GM18907 (cell line): ENCODE data around the gene WWP2.
"Not testable (repeated sequence)": the region's sequence is repeated elsewhere in the genome, so short reads cannot be mapped to it uniquely, and the experiment has no call there.

Source experiments
- ATAC-seq: cut with Tn5 transposase; IDR thresholded peaks from one replicate; pipeline ENCODE4 v1.9.1; 2021; ENCODE audit warnings: mild to moderate bottlenecking, moderate library complexity; ENCODE audit not compliant: unreplicated experiment

Gene WWP2

DNA sequence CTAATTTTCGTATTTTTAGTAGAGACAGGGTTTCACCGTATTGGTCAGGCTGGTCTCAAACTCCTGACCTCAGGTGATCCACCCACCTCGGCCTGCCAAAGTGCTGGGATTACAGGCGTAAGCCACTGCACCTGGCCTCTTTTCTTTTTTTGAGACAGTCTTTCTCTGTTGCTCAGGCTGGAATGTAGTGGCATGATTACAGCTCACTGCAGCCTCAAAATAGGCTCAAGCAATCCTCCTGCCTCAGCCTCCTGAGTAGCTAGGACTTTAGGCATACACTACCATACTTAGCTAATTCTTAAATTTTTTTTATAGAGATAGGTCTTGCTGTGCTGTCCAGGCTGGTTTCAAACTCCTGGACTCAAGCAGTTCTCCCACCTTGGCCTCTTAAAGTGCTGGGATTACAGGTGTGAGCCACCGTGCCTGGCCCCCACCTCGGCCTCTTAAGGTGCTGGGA is 29.3 kb downstream of the WWP2 start:
- not testable (repeated sequence) for ATAC-seq

DNA sequence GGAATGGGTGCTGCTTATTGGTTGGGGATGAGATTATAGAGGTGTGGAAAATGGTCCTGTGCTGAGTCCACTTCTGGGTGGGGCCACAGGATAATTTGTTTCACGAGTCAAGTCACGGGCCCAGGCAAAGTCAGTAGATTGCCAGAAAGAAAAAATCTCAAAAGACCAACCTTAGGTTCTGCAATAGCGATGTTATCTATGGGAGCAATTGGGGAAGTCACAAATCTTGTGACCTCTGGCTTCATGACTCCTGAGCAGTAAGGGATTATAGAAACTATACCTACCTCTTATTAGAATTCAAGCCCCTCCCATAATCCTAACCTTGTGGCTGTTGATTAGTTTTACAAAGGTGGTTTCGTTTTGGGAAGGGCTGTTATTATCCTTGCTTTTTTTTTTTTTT is 31.4 kb downstream of the WWP2 start:
- ATAC-seq, result no peak

DNA sequence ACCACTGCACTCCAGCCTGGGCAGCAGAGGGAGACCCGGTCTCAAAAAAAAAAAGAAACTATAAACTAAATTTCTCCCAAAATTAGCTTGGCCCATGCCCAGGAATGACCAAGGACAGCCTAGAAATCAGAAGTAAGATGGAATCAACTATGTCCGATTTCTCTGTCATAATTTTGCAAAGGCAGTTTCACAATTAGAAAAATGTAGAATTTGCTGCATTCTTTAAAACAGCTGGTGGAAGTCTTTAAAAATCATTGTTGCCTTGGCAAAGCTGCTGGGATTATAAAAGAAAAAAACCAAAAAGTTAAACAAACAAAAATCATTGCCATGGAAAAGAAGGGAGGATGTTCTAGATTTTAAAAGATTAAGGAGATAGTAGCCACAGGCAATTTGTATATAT is 32.4 kb downstream of the WWP2 start:
- no peak for ATAC-seq

DNA sequence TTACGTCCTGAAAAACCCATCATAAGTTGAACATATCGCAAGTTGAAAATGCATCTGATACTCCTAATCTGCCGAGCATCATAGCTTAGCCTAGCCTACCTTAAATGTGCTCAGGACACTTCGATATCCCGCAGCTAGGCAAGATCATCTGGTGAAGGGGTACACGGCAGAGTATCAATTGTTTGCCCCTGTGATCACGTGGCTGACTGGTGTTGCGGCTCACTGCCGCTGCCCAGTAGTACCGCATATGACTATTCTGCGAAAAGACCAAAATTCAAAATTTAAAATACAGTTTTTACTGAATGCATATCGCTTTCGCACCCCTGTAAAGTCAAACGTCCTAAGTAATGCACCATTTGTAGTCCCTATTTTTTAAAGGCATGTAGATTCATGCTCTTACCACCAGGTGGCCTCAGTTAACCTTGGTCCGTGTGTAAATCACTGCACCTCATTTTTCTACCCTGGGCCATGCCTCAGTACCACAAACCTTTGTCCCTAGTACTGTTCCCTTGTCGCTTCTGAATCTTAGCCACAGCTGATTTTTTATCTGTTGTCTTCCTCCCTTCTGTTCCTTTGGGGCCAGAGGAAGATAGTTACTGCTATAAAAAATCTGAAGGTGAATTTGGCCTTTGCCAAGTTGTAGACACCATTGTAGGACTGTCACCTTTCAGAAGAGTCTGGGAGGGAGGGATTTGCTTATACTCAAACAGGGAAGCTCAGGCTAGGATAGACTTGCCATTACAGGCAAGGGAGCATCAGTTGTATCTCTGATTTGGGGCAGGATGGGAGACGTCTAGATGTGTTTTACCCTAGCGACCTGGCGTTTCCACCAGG is 34.4 kb downstream of the WWP2 start:
- no peak for ATAC-seq

DNA sequence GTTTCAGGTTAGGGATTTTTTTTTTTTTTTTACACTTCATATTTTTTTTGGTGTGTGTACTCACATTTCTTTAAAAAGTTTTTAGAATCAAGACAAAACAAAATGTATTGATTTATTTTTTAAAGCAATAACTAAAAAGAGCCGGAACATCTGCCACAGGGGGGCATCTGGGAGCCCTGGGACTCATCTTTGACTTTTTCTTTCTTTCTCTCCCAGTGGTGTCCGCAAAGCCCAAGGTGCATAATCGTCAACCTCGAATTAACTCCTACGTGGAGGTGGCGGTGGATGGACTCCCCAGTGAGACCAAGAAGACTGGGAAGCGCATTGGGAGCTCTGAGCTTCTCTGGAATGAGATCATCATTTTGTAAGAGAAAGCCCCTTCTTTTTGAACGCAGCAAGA is 36.3 kb downstream of the WWP2 start:
- no peak for ATAC-seq

DNA sequence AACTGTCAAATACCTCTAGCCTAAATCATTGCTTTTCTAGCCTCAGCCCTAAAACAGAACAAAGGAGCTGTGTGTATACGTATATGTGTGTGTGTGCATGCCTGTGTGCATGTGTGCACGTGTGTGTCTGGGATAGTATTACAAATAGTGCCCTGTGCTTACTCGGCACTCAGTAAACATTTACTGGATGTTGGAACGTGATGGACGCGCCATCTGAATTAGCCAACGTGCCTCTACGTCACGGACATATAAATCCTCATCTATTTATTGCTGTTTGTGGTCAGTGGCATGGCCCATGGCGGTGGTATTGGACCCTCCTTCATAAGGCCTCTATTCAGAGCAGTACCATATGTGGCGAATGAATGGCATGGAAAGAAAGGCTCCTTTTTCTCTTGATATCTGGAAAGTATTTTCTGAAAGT is 37.5 kb downstream of the WWP2 start:
- ATAC-seq, result no peak

DNA sequence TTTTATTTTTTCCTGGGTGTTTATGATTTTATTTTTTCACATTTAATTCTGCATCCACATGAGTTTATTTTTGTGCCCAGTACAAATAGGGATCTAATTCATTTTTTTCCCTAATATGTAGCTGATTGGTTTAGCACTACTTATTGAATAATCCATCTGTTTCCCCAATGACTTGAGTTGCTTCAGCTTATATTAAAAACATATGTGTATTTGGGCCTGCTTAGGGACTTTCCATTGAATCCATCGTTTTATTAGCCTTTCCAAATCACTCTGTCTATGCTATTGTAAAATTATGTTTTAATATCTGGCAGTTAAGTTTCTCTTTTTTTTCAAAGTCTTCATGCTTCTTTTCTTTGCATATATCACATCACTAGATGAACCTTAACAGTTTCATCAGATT is 42.2 kb downstream of the WWP2 start:
- ATAC-seq, result no peak

- ATAC-seq, result not testable (repeated sequence)
Measured at GRCh38 chr16:69806776-69807175, 44.6 kb downstream of the WWP2 start.

DNA sequence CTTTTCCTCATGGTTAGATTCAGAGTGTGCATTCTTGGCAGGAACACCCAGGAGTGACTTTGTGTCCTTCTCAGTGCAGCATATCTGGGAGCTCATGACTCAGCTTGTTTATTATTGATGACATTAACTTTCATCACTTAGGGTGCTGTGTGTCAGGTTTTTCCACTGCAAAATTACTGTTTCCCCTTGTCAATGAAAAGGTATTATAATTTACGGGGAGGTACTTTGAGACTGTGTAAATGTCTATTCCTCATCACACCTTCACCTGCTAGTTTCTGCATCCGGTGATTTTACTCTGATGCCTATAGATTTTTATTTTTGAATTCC is 50.5 kb downstream of the WWP2 start:
- ATAC-seq, result no peak

DNA sequence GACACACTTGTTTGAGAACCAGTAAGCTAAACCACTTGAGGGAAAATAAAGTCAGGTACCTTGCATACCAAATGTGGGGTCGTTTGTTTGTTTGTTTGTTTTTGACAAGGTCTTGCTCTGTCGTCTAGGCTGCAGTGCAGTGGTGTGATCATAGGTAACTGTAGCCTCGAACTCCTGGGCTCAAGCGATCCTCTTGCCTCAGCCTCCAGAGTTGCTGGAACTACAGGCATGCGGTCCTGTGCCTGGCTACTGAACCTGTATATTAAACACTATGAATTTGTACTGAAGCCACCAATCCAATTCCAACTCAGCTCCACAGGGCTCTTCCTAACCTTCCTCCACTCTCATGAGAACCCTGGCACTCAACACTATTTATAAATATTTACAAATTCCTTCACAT is 51.9 kb downstream of the WWP2 start:
- ATAC-seq, result no peak

GRCh38 chr16:69814561-69814960 is 52.4 kb downstream of the WWP2 start:
- ATAC-seq, result no peak

GRCh38 chr16:69815216-69815883 is 53.2 kb downstream of the WWP2 start:
- not testable (repeated sequence) for ATAC-seq

DNA sequence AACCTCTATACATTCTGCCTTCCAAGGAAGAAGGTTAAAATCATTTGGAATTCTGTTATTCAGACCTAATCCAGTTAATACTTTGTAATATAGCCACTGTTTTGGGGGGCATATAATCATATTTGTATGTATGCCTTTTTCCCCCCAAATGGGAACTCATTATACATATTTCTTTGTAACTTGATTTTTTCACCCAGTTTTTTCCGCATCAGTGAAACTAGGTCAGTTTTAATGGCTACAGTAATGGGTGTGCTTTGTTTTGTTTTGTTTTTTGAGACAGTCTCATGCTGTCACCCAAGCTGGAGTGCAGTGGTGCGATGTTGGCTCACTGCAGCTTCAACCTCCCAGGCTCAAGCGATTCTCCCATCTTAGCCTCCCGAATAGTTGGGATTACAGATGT is 54.9 kb downstream of the WWP2 start:
- no peak for ATAC-seq

DNA sequence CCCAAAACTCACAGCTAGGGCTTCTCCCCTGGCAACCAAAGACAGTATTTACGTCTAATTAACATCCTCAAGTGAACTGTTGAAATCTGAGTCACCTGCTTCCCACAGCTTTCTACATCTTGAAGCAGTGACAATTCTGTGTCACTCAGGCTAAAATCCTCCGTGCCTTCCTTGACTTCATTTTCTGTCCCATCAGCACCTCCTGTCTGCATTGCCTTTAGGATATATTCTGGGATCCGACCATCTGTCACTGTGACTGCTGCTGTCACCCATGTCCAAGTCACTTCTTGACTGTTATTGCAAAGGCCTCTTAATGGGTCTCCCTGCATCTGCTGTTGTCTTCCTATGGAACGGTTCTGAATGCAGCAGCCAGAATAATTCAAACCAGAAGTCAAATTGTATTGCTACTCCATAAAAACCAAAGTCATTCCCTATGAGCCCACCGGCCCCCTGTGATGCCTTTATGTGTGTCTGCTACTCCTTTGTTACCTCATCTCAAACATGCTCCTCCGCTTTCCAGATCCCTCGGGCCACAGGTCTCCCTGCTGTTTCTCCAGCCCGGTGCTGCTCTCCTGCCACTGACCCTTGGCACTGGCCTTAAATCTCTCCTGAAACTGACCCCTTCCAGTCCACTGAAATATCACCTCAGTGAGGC is 56.9 kb downstream of the WWP2 start:
- ATAC-seq, result no peak

GRCh38 chr16:69820926-69821541 is 58.9 kb downstream of the WWP2 start:
- ATAC-seq, result no peak

- no peak for ATAC-seq
Measured at GRCh38 chr16:69821844-69822173, 59.7 kb downstream of the WWP2 start.

DNA sequence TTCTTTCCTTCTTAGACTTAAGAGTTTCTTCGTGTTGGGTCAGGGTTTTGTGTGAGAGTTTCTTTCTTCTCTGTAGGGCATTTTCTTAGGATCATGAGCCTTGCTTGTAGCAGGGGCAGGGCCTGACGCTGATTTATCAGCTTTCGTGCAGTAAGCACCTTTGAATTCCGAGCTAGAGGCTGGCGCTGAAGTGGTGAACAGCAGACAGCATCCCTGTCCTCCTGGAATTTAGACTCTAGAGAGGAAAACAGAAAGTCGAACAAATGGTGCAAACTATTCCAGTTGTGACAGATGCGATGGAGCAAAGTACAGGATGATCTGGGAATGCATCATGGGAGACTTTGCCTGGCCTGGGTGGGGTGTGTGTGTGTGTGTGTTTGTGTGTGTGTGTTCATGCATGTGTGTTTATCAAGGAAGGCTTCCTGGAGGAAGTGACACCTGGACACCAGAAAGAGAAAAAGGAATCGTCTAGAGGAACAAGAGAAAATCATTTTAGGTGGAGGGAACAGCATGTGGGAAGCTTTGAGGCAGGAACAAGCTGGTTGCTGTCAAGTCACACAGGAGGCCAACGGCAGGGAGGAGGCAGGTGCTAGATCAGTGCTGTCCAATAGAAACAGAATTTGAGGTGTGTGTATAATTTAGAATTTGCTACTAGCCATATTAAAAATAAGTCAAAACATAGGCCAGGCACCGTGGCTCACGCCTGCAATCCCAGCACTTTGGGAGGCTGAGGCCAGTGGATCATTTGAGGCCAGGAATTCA is 60.2 kb downstream of the WWP2 start:
- no peak for ATAC-seq

DNA sequence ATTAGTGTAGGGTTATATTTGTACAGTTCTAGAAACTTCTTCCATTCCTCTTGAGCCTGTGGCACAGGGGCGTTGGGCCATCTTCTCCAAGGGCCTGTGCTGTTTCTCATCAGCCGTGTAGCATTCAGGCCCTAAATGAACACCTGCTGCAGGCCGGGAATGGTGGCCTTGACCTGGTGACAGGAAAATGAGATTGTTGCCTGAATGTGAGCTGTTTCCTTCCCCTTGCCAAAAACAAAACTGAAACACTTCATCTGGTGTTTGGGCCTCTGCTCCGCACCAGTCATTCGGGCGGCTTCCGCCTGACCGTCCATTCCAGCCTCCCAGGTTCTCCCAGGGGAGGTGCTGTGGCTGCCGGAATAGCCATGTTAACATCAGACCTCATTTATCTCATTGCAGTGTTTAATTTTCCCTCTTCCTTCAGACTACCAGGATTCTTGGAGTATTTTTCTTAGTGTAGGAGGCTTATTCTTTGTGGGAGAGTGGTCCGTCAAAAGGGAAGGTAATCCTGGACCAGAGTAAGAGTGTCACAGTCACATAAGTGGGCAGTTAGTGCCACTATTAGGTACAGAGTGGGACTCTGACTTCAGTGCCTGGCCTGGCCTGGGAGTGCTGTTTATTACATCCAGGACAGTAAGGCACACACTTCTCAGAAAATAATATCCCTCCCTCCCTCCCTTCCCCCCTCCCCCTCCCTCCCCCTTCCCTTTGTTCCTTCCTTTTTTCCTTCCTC is 61.9 kb downstream of the WWP2 start:
- ATAC-seq, result peak; percentile 85

DNA sequence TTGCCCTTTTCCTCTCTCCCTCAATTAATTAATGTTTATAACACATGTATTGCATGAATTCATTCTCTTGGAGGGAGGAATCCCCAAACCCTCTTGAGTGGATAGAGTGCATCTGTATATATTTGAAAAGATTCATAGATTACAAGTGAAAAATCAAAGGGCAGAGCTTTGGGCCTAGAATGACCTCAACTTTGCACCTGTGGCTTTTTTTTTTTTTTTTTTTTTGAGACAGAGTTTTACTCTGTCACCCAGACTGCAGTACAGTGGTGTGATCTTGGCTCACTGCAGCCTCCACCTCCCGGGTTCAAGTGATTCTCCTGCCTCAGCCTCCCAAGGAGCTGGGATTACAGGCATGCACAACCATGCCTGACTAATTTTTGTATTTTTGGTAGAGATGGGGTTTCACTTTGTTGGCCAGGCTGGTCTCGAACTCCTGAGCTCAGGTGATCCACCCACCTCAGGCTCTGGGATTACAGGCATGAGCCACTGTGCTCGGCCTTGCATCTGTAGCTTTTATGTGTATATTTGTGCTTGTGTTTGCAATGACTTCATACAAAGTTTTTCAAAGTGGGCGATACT is 62.5 kb downstream of the WWP2 start:
- not testable (repeated sequence) for ATAC-seq

DNA sequence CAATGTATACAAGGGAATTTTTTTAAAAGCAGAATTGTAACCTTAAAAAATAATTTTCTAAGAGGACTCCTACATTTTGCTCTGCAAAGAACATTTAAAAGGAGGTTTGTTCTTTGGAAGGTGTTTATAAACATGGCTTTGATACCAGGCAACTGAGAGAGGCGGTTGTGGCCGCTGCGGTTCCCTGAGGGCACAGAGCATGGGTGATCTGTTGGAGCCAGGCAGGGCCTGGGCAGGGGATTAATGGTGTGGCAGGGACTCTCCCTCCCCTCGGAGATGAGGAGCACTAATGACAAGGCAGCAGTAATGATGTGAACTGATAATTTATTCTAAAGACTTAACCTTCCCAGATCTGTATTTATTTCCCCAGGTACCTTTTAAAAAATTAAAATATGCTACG is 65.4 kb downstream of the WWP2 start:
- no peak for ATAC-seq
